Fibroblast of peridontal ligament (primary cell): ENCODE data around the gene DUT.
A peak's percentile ranks its signal among the peaks of the same experiment; 100 is the strongest.
"Not testable (repeated sequence)": the region's sequence is repeated elsewhere in the genome, so short reads cannot be mapped to it uniquely, and the experiment has no call there.

ENCODE experiments used
- DNase-seq: peaks from one replicate; pipeline ENCODE4 v3.0.0-alpha.2; 2010; ENCODE audit errors: extremely low read depth

The DUT gene

DNA sequence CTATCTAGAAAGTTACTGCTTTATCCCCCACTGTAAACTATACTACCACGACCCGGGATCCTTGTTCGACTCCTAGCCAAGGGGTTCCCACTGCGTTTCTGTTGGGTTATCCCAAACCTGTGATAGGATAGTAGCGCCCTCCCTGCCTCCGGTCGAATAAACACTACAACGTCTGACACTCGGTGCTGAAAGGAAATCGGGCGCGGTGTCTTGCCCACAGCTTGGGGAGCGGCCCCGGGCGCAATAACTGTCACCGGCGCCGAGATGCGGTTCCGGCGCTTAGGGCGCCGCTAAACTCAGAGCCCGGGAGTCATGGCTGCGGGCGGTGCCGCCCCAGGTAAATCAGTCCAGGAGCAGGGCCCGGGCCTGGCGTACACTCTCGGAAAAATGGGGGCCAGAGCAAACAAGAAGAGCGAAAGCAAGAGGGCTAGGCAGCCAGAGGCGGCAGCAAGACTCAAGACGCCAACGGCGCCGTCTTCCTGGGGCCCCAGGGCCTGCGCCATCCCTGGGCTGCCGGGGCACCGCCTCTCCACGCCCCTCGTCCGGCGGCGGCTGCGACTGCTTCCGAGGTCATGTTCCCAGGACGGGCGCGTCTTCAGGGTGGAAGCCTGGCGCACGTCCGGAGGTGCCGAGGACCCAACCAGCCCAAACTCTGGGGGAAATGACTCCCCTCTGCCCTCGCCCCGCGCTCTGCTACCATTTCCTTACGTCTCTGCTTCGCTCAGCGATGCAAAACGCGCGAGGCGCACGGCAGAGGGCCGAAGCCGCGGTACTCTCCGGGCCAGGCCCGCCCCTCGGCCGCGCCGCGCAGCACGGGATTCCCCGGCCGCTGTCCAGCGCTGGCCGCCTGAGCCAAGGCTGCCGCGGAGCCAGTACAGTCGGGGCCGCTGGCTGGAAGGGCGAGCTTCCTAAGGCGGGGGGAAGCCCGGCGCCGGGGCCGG lies at the start of gene DUT:
Gene DUT, plus strand, starts transcription at position 575 of the 941 bp plus-strand sequence. Its CDS starts 87 bp downstream, at position 662.
- DNase-seq = peak; percentile 72

- DNase-seq = peak; percentile 11
These were observed 49.6 kb upstream of the DUT start for GRCh38 chr15:48281674-48282073.

DNA sequence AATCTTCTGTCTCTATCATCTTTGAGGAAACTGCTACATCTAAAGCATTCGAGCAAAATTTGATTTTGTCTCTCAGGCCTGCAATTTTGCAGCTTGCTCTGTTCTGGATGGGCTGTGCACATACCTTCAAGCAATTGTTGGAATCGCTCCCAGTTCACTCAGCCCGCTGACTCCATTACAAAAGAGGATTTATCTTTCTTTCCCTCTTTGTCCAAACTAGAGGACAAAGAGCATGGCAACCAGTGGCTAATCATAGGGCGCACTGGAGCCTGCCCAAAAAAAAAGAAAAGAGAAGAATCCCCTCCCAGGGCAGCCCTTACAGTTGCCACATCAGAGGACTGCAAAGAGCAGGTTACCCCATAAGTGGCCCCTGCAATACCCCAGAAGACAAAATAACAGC lies 49.0 kb upstream of the DUT start:
- DNase-seq = no peak

GRCh38 chr15:48283396-48284145 lies 47.7 kb upstream of the DUT start:
- DNase-seq = no peak

- peak; percentile 95 for DNase-seq
These were observed 45.7 kb upstream of the DUT start for GRCh38 chr15:48285329-48286214.

DNA sequence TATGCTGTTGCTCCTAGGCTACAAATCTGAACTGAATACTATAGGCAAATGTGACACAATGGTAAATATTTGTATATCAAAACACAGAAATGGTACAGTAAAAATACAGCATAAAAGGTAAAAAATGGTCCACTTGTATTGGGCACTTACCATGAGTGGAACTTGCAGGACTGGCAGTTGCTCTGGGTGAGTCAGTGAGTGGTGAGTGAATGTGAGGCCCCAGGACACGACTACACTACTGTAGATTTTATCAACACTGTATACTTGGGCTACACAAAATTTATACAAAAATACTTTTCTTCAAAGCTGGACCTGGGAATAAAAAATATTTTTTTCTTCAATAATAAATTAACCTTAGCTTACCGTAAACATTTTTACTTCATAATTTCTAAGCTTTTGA lies 41.6 kb upstream of the DUT start:
- no peak for DNase-seq

DNA sequence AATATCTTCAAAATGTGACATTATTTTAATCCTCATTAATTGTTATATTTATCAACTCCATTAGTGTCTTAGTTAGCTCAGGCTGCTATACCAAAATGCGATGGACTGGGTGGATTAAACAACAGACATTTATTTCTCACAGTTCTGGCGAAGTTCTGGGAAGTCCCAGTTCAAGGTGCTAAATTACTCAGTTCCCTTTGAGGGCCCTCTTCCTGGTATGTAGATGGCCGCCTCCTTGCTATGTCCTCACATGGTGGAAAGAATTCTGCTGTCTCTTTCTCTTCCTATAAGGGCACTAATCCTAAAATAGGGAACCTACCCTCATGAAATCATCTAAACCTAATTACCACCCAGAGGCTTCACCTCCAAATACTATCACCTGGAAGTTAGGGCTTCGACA lies 38.8 kb upstream of the DUT start:
- DNase-seq = no peak

DNA sequence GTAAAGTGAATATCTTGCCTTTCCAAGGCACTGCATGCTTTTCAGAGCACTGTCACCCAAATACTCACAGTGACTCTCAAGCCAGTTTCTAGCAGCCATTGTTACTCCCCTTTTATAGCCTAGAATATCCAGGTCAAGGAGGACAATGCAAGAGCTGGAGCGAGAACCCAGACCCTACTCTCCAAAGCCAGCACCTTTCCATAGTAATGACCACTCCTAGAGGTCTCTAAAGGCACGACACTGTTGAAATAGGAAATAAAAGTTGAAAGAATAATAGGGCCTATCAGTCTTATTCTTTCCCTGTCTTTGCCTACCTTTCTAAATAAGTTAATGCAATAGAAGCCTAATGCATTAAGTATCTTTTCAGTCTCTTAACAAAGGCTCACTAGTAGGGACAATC lies 33.6 kb upstream of the DUT start:
- no peak for DNase-seq

DNA sequence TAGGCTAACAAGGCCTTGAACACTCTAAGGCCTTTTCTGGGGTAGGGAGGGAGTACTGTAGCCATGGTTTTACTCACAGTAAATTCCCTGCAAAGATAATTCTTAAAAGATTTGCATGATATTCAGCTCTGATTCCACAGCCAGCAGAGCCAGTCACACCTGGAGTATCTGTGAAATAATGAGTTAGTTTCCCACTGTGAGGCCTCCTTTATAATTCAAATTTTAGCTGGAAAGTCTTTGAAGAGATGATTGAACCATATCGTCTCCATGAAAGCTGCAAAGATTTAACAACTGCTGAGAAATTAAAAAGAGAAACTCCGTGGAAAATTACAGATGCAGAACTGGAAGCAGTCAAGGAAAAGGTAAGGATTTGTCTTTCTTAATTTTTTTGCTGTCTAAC lies 32.3 kb upstream of the DUT start:
- no peak for DNase-seq

DNA sequence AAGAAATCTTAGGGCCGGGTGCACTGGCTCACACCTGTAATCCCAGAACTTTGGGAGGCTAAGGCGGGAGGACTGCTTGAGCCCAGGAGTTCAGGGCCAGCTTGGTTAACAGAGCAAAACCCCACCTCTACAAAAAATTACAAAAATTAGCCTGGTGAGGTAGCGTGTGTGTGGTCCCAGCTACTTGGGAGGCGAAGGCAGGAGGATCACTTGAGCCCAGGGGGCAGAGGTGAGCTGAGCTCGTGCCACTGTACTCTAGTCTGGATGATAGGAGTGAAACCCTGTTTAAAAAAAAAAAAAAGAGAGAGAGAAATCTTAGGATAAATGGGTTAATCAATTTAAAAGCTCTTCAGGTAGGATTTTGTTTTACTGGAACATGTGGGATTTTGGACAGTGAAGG lies 31.2 kb upstream of the DUT start:
- no peak for DNase-seq

DNA sequence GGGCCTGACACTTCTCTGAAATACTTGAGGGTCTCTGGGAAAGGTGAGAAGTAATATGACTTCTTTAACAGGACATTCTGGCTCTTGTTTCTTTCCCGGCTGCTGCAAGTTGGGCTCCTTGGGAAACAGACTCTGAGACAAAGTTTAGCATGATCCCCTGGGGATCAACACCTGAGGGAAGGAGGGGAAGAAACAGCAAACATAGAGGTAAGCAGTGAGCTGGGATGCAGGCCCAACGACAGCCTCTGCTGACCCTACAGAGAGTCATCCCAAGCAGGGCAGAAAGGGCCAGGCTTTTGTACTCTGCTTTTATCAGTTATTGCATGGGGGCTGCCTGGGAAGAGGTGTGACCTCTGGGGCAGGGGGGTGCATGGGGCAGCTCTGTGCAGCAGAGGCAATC lies 26.8 kb upstream of the DUT start:
- no peak for DNase-seq

DNA sequence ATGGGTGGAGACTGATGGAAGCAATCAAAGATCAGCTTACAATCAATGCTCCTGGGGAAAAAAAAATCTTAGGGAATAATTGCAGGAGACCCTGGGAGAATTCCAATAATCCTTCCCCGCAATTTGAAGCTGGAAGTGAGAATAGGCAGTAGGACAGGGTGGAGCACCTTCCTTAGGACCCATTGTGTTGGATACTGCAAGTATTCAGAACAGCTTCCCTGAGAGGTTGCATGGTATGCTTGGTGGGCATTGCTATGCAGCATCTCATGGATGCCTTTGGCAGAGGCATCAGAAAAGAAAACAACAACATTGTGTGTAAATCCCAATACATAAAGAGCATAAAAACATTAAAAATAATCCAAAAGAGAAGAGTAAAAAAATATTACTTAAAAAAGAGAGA lies 24.6 kb upstream of the DUT start:
- no peak for DNase-seq

- DNase-seq = no peak
These were observed 23.6 kb upstream of the DUT start for GRCh38 chr15:48307586-48307985.

DNA sequence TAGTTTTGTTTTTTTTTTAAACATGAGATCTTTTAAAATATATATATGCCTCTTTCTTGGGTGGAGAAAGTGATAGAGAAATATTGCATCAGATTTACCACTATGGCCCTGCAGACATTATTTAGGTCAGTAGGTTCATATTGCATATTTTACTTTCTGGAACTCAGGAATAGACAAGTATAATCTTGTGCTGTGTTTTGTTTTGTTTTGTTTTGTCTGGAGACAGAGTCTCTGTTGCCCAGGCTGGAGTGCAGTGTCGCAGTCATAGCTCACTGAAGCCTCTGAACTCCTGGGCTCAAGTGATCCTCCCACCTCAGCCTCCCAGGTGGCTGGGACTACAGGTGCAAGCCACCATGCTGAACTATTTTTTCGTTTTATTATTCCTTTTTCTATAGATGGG lies 21.5 kb upstream of the DUT start:
- no peak for DNase-seq

GRCh38 chr15:48313216-48313615 lies 18.0 kb upstream of the DUT start:
- DNase-seq = no peak

GRCh38 chr15:48315041-48315440 lies 16.2 kb upstream of the DUT start:
- DNase-seq = no peak

GRCh38 chr15:48317221-48317620 lies 14.0 kb upstream of the DUT start:
- no peak for DNase-seq

DNA sequence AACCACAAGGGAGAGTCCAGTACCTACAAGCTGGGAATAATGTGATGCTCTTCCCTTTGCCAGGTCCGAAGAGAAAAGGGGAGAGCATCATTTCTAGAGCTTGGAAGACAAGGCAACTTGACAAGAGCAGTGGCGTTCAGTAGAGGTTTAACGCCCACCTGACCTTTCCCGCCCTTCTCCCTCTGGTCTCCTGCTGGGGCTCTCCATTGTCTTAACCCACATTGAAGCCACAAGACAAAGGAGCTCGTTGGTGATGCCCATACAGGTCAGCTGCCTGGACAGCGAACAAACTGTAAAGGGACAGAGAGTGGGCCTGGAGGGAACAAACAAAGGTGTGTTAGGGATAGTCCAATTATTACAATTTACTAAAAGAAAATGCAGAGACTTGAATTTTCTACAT lies 13.1 kb upstream of the DUT start:
- no peak for DNase-seq

DNA sequence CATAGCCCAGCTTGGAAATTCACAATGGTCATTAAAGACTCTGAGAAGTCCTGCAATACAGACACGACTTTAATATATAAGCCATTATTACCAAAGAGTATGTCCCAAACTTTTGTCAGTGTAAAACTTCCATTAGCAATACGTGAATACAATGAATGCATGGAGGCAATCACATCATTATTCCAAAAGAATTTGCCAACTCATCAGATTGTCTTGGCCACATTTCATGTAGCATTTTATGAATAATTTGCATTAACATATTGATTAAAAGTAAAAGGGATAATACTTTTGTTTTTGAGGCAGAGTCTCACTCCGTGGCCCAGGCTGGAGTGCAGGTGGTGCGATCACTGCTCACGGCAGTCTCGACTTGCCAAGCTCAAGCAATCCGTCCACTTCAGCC lies 7.9 kb upstream of the DUT start:
- no peak for DNase-seq

- no peak for DNase-seq
These were observed 6.3 kb upstream of the DUT start for GRCh38 chr15:48324949-48325348.

GRCh38 chr15:48325400-48325799 lies 5.8 kb upstream of the DUT start:
- DNase-seq = no peak

GRCh38 chr15:48326180-48326579 lies 5.0 kb upstream of the DUT start:
- DNase-seq = not testable (repeated sequence)
